GM11168 (cell line): ENCODE data around the gene PRPF8.
"Not testable (repeated sequence)": the region's sequence is repeated elsewhere in the genome, so short reads cannot be mapped to it uniquely, and the experiment has no call there.

Experiments used
- in situ Hi-C: fragments of 300-500 bp; cut with MboI; formaldehyde crosslinking; loops from one replicate; pipeline ENCODE4 v1.12.0; 2022; ENCODE audit warnings: low sequenced_read_pairs; ENCODE audit not compliant: unreplicated experiment

The PRPF8 gene

GRCh38 chr17:1695365-1695764 is 10.7 kb upstream of the PRPF8 start:
- in situ Hi-C loops, result no loop called here

- in situ Hi-C loops, result no loop called here
Measured at GRCh38 chr17:1693339-1693738, 8.7 kb upstream of the PRPF8 start.

- in situ Hi-C loops, result no loop called here
Measured at GRCh38 chr17:1690544-1691221, 6.0 kb upstream of the PRPF8 start.

GRCh38 chr17:1688405-1688804 is 3.7 kb upstream of the PRPF8 start:
- in situ Hi-C loops, result not testable (repeated sequence)

- in situ Hi-C loops, result no loop called here
Measured at GRCh38 chr17:1686086-1686485, 1.4 kb upstream of the PRPF8 start.

- in situ Hi-C loops, result no loop called here
Measured at GRCh38 chr17:1683459-1683858, 1.2 kb downstream of the PRPF8 start.

- in situ Hi-C loops, result no loop called here
Measured at GRCh38 chr17:1676401-1676800, 8.3 kb downstream of the PRPF8 start.

GRCh38 chr17:1673041-1673785 is 11.5 kb downstream of the PRPF8 start:
- in situ Hi-C loops, result no loop called here

GRCh38 chr17:1663934-1664333 is 20.7 kb downstream of the PRPF8 start:
- in situ Hi-C loops, result not testable (repeated sequence)

GRCh38 chr17:1661045-1661444 is 23.6 kb downstream of the PRPF8 start:
- in situ Hi-C loops, result no loop called here

- in situ Hi-C loops, result no loop called here
Measured at GRCh38 chr17:1658100-1658499, 26.6 kb downstream of the PRPF8 start.

GRCh38 chr17:1653735-1654134 is 30.9 kb downstream of the PRPF8 start:
- in situ Hi-C loops, result no loop called here

- in situ Hi-C loops, result not testable (repeated sequence)
Measured at GRCh38 chr17:1652794-1653193, 31.9 kb downstream of the PRPF8 start.

- in situ Hi-C loops, result no loop called here
Measured at GRCh38 chr17:1651559-1651844, 33.2 kb downstream of the PRPF8 start.

- in situ Hi-C loops, result no loop called here
Measured at GRCh38 chr17:1650731-1651558, 33.7 kb downstream of the PRPF8 start.

GRCh38 chr17:1649844-1650501 is 34.7 kb downstream of the PRPF8 start, which contains the start of gene RILP:
Gene RILP, minus strand, starts transcription at chr17:1649866. Its CDS starts 62 bp downstream, at chr17:1649804.
- in situ Hi-C loops, result loop anchor here (10.0 kb wide), 1 partner anchor 275 kb away; no protein-coding TSS in a partner anchor

GRCh38 chr17:1648963-1649843 is 35.5 kb downstream of the PRPF8 start:
- in situ Hi-C loops, result loop anchor here (10.0 kb wide), 1 partner anchor 274 kb away; no protein-coding TSS in a partner anchor

- in situ Hi-C loops, result loop anchor here (10.0 kb wide), 1 partner anchor 274 kb away; no protein-coding TSS in a partner anchor
Measured at GRCh38 chr17:1648173-1648962, 36.3 kb downstream of the PRPF8 start.

- in situ Hi-C loops, result loop anchor here (10.0 kb wide), 1 partner anchor 273 kb away; no protein-coding TSS in a partner anchor
Measured at GRCh38 chr17:1647802-1648171, 36.9 kb downstream of the PRPF8 start.
